Ureter (tissue), 1 donor: ENCODE measurements around the gene CDCP2. TPM values are rescaled to one million over a fixed set of nuclear protein-coding genes. Genes with fewer than 3 reads are reported as not detected.

Experiments
- DNase-seq: peaks from one replicate; pipeline ENCODE4 v3.0.0-alpha.2; 2020; ENCODE audit warnings: low spot score
- total RNA-seq: library from RNA; stranded (reverse); gene quantifications from one replicate; pipeline ENCODE4 v1.2.4, GENCODE V29; 2023
- donor health status: DM: yes; HTN: yes; CAD: no.

Gene CDCP2
- total RNA-seq, result 0.83 TPM

- no peak for DNase-seq
These were observed at the start of gene CDCP2 for GRCh38 chr1:54152696-54153095. CDCP2 (minus strand) TSS chr1:54153000; CDS start chr1:54152922, 78 bp downstream.

GRCh38 chr1:54200519-54200997, 47.8 kb upstream of the CDCP2 start:
- no peak for DNase-seq

GRCh38 chr1:54199765-54200518, 47.1 kb upstream of the CDCP2 start, which contains the start of the genes CYB5RL and MRPL37:
CYB5RL (minus strand) TSS chr1:54200030; CDS start chr1:54195616, 4,414 bp downstream.
MRPL37 (plus strand) TSS chr1:54200167; CDS start chr1:54200244, 77 bp downstream.
- peak; percentile 94 for DNase-seq

GRCh38 chr1:54199151-54199764, 46.5 kb upstream of the CDCP2 start:
- no peak for DNase-seq

- DNase-seq, result no peak
These were observed 40.7 kb upstream of the CDCP2 start for GRCh38 chr1:54193453-54193852.

GRCh38 chr1:54191525-54191924, 38.7 kb upstream of the CDCP2 start:
- no peak for DNase-seq

GRCh38 chr1:54190526-54190925, 37.7 kb upstream of the CDCP2 start:
- DNase-seq, result no peak

GRCh38 chr1:54188291-54188690, 35.5 kb upstream of the CDCP2 start:
- DNase-seq, result no peak

GRCh38 chr1:54186056-54186455, 33.3 kb upstream of the CDCP2 start:
- no peak for DNase-seq

- no peak for DNase-seq
These were observed 28.0 kb upstream of the CDCP2 start for GRCh38 chr1:54180701-54181360.

GRCh38 chr1:54178296-54179070, 25.7 kb upstream of the CDCP2 start:
- no peak for DNase-seq

GRCh38 chr1:54177726-54178125, 24.9 kb upstream of the CDCP2 start:
- no peak for DNase-seq

GRCh38 chr1:54176621-54177327, 24.0 kb upstream of the CDCP2 start:
- DNase-seq, result no peak

- no peak for DNase-seq
These were observed 21.3 kb upstream of the CDCP2 start for GRCh38 chr1:54174106-54174505.

GRCh38 chr1:54173681-54174080, 20.9 kb upstream of the CDCP2 start:
- DNase-seq, result no peak

GRCh38 chr1:54172614-54173599, 20.1 kb upstream of the CDCP2 start:
- no peak for DNase-seq

- DNase-seq, result no peak
These were observed 18.8 kb upstream of the CDCP2 start for GRCh38 chr1:54171606-54172005.

GRCh38 chr1:54171016-54171415, 18.2 kb upstream of the CDCP2 start:
- DNase-seq, result no peak

- no peak for DNase-seq
These were observed 16.3 kb upstream of the CDCP2 start for GRCh38 chr1:54169068-54169467.
